ENCODE measurements around the gene NME2. TPM values are rescaled to one million over a fixed set of nuclear protein-coding genes. Genes with fewer than 3 reads are reported as not detected.
A peak's percentile ranks its signal among the peaks of the same experiment; 100 is the strongest.
"Not testable (repeated sequence)": the region's sequence is repeated elsewhere in the genome, so short reads cannot be mapped to it uniquely, and the experiment has no call there.

The NME2 gene
- 867 and 999 TPM in 2 replicates for total RNA-seq (2014; rRNA removed; shearing (Covaris generic); ENCODE audit: low replicate concordance)

GRCh38 chr17:51166198-51166986 is at the start of gene NME2:
TSS of gene NME2 (plus strand) at chr17:51166411. CDS start at chr17:51166831, 420 bp downstream.
- in situ Hi-C loops (cut with HindIII; ENCODE audit: low pct_unique_long_range_greater_than_20kb, low sequenced_read_pairs), result no loop called here
- DNase-seq (ENCODE audit: low read depth), result peak; percentile 87

GRCh38 chr17:51118330-51119195 is 47.6 kb upstream of the NME2 start:
- DNase-seq (ENCODE audit: low read depth), result no peak
- in situ Hi-C loops (cut with HindIII; ENCODE audit: low pct_unique_long_range_greater_than_20kb, low sequenced_read_pairs), result no loop called here

- in situ Hi-C loops (cut with HindIII; ENCODE audit: low pct_unique_long_range_greater_than_20kb, low sequenced_read_pairs), result no loop called here
- peak; percentile 76 for DNase-seq (ENCODE audit: low read depth)
These were observed 46.5 kb upstream of the NME2 start for GRCh38 chr17:51119415-51120356.

GRCh38 chr17:51120357-51120738 is 45.9 kb upstream of the NME2 start:
- DNase-seq (ENCODE audit: low read depth), result peak; percentile 55

GRCh38 chr17:51120739-51121619 is 45.2 kb upstream of the NME2 start, which contains the start of gene SPAG9:
TSS of gene SPAG9 (minus strand) at chr17:51120868. CDS start at chr17:51120656, 212 bp downstream.
- in situ Hi-C loops (cut with HindIII; ENCODE audit: low pct_unique_long_range_greater_than_20kb, low sequenced_read_pairs), result no loop called here
- peak; percentile 95 for DNase-seq (ENCODE audit: low read depth)

More at GRCh38 chr17:51120357-51120738, 45.9 kb upstream of the NME2 start:
- in situ Hi-C loops (cut with HindIII; ENCODE audit: low pct_unique_long_range_greater_than_20kb, low sequenced_read_pairs), result no loop called here

- in situ Hi-C loops (cut with HindIII; ENCODE audit: low pct_unique_long_range_greater_than_20kb, low sequenced_read_pairs), result no loop called here
- DNase-seq (ENCODE audit: low read depth), result peak; percentile 98
These were observed 44.4 kb upstream of the NME2 start for GRCh38 chr17:51121620-51122472.

- in situ Hi-C loops (cut with HindIII; ENCODE audit: low pct_unique_long_range_greater_than_20kb, low sequenced_read_pairs), result not testable (repeated sequence)
These were observed 43.6 kb upstream of the NME2 start for GRCh38 chr17:51122473-51123115.

GRCh38 chr17:51124640-51125503 is 41.3 kb upstream of the NME2 start:
- peak; percentile 74 for DNase-seq (ENCODE audit: low read depth)
- in situ Hi-C loops (cut with HindIII; ENCODE audit: low pct_unique_long_range_greater_than_20kb, low sequenced_read_pairs), result no loop called here

More at GRCh38 chr17:51122473-51123115, 43.6 kb upstream of the NME2 start:
- DNase-seq (ENCODE audit: low read depth), result not testable (repeated sequence)

- DNase-seq (ENCODE audit: low read depth), result peak; percentile 68
- in situ Hi-C loops (cut with HindIII; ENCODE audit: low pct_unique_long_range_greater_than_20kb, low sequenced_read_pairs), result no loop called here
These were observed 38.1 kb upstream of the NME2 start for GRCh38 chr17:51128076-51128475.

GRCh38 chr17:51132964-51133319 is 33.3 kb upstream of the NME2 start:
- peak; percentile 88 for DNase-seq (ENCODE audit: low read depth)
- in situ Hi-C loops (cut with HindIII; ENCODE audit: low pct_unique_long_range_greater_than_20kb, low sequenced_read_pairs), result no loop called here

- in situ Hi-C loops (cut with HindIII; ENCODE audit: low pct_unique_long_range_greater_than_20kb, low sequenced_read_pairs), result no loop called here
- no peak for DNase-seq (ENCODE audit: low read depth)
These were observed 32.8 kb upstream of the NME2 start for GRCh38 chr17:51133365-51133764.

- in situ Hi-C loops (cut with HindIII; ENCODE audit: low pct_unique_long_range_greater_than_20kb, low sequenced_read_pairs), result no loop called here
These were observed 30.3 kb upstream of the NME2 start for GRCh38 chr17:51135956-51136355.

GRCh38 chr17:51142597-51142996 is 23.6 kb upstream of the NME2 start:
- DNase-seq (ENCODE audit: low read depth), result no peak
- in situ Hi-C loops (cut with HindIII; ENCODE audit: low pct_unique_long_range_greater_than_20kb, low sequenced_read_pairs), result no loop called here

More at GRCh38 chr17:51135956-51136355, 30.3 kb upstream of the NME2 start:
- no peak for DNase-seq (ENCODE audit: low read depth)

- in situ Hi-C loops (cut with HindIII; ENCODE audit: low pct_unique_long_range_greater_than_20kb, low sequenced_read_pairs), result no loop called here
- no peak for DNase-seq (ENCODE audit: low read depth)
These were observed 21.8 kb upstream of the NME2 start for GRCh38 chr17:51144266-51145022.

Data from Caki2 (cell line).